H1 (cell line): ENCODE measurements around the gene MYH9. TPM values are rescaled to one million over a fixed set of nuclear protein-coding genes. Genes with fewer than 3 reads are reported as not detected.

Experiments used
- CTCF ChIA-PET: fragments of 300-600 bp; sonication (Branson Sonifier 250); formaldehyde crosslinking; loops from one replicate; lab custom pipeline; 2021; ENCODE audit not compliant: partially characterized antibody; lab: Charles Lee
- POLR2A ChIA-PET: fragments of 300-600 bp; sonication (Branson Sonifier 250); formaldehyde crosslinking; loops from one replicate; lab custom pipeline; 2021; ENCODE audit warnings: inconsistent platforms; ENCODE audit not compliant: partially characterized antibody; lab: Charles Lee
- DNase-seq, 2 experiments: peaks; one replicate each; pipeline versions ENCODE4 v3.0.0 to v3.0.0-alpha.2; 2010 to 2022; ENCODE audit warnings: low spot score in 2 of 2, low read depth in 1 of 2, mixed read lengths in 1 of 2
- FAIRE-seq: peaks from 2 replicates; lab custom pipeline; 2011; peaks lifted over from hg19 to GRCh38; lab: Jason Lieb, UNC
- H2AFZ ChIP-seq: 2 replicates; pipeline ENCODE4 v1.8.1; 2012; ENCODE audit warnings: low read length, inconsistent platforms
- H2AK5ac ChIP-seq: 2 replicates; pipeline ENCODE4 v1.6.1; 2013; ENCODE audit warnings: low read depth, low read length
- H2BK120ac ChIP-seq: replicated peaks from 2 replicates; pipeline ENCODE3; 2013; ENCODE audit warnings: low read depth, low read length, inconsistent platforms
- H2BK12ac ChIP-seq: 2 replicates; pipeline ENCODE4 v1.6.1; 2013; ENCODE audit warnings: low read depth, low read length
- H2BK15ac ChIP-seq: 2 replicates; pipeline ENCODE4 v1.6.1; 2013; ENCODE audit warnings: low read length
- H2BK20ac ChIP-seq: 2 replicates; pipeline ENCODE4 v1.6.1; 2013; ENCODE audit warnings: low read length
- H2BK5ac ChIP-seq: 2 replicates; pipeline ENCODE4 v1.6.1; 2013; ENCODE audit warnings: low read depth, low read length
- H3K14ac ChIP-seq: 2 replicates; pipeline ENCODE4 v1.6.1; 2013; ENCODE audit warnings: inconsistent platforms; ENCODE audit not compliant: insufficient read length
- H3K18ac ChIP-seq: 2 replicates; pipeline ENCODE4 v1.6.1; 2013; ENCODE audit warnings: low read length; ENCODE audit errors: extremely low read depth
- H3K23ac ChIP-seq: 2 replicates; pipeline ENCODE4 v1.6.1; 2013; ENCODE audit warnings: inconsistent platforms; ENCODE audit not compliant: insufficient read length
- H3K23me2 ChIP-seq: 2 replicates; pipeline ENCODE4 v1.6.1; 2013; ENCODE audit warnings: low read depth, low read length
- H3K27ac ChIP-seq: 2 replicates; pipeline ENCODE4 v1.6.1; 2011; ENCODE audit warnings: low read depth, low read length, inconsistent platforms
- H3K27me3 ChIP-seq, 4 experiments: replicated peaks in 1 of 4; 1 replicate in 1 of 4; 2 replicates in 3 of 4; pipeline versions ENCODE4 v1.6.1 to v1.8.1; 2011 to 2013; ENCODE audit warnings: low read length in 3 of 4, mild to moderate bottlenecking in 3 of 4, inconsistent platforms in 2 of 4, mixed read lengths in 2 of 4, moderate library complexity in 1 of 4; ENCODE audit not compliant: control insufficient read depth in 3 of 4, insufficient read depth in 3 of 4; ENCODE audit errors: extremely low read depth in 1 of 4
- H3K36me3 ChIP-seq, 4 experiments: 2 replicates each; pipeline versions ENCODE4 v1.6.1 to v1.8.1; 2011 to 2013; ENCODE audit warnings: mild to moderate bottlenecking in 4 of 4, low read length in 3 of 4, moderate library complexity in 2 of 4, control low read depth in 1 of 4, inconsistent platforms in 1 of 4; ENCODE audit not compliant: insufficient read depth in 4 of 4, control insufficient read depth in 2 of 4
- H3K4ac ChIP-seq: replicated peaks from 2 replicates; pipeline ENCODE3; 2013; ENCODE audit warnings: low read length, low read depth, mixed read lengths, inconsistent platforms; ENCODE audit not compliant: insufficient read length
- H3K4me1 ChIP-seq, 4 experiments: replicated peaks in 1 of 4; 1 replicate in 1 of 4; 2 replicates in 3 of 4; pipeline versions ENCODE4 v1.6.1 to v1.8.1; 2011 to 2013; ENCODE audit warnings: low read length in 3 of 4, inconsistent platforms in 2 of 4, mixed read lengths in 1 of 4; ENCODE audit not compliant: insufficient read depth in 4 of 4, control insufficient read depth in 3 of 4
- H3K4me2 ChIP-seq, 2 experiments: 2 replicates each; pipeline versions ENCODE4 v1.6.1 to v1.8.1; 2011 to 2013; ENCODE audit warnings: low read depth in 2 of 2, low read length in 2 of 2, control low read depth in 1 of 2, inconsistent platforms in 1 of 2, mild to moderate bottlenecking in 1 of 2; ENCODE audit not compliant: insufficient read depth in 1 of 2
- H3K4me3 ChIP-seq, 4 experiments: fragments of 200-600, 300-600 bp in 1 of 4; sonication (generic), shearing (Covaris generic), sonication (Bioruptor Twin) in 1 of 4; 2 replicates each; pipeline versions ENCODE4 v1.5.1 to v1.8.1; 2011 to 2016; ENCODE audit warnings: low read length in 4 of 4, low read depth in 3 of 4, control low read depth in 2 of 4, inconsistent platforms in 2 of 4, mild to moderate bottlenecking in 2 of 4, mixed read lengths in 1 of 4, moderate library complexity in 1 of 4; ENCODE audit not compliant: insufficient read depth in 2 of 4; ENCODE audit errors: extremely low read depth in 1 of 4
- H3K56ac ChIP-seq: replicated peaks from 2 replicates; pipeline ENCODE3; 2013; ENCODE audit warnings: low read depth, mild to moderate bottlenecking, mixed read lengths, low read length, inconsistent platforms; ENCODE audit not compliant: insufficient read length
- H3K79me1 ChIP-seq: 2 replicates; pipeline ENCODE4 v1.6.1; 2013; ENCODE audit warnings: low read depth, low read length, control low read depth
- H3K79me2 ChIP-seq, 2 experiments: 2 replicates each; pipeline versions ENCODE4 v1.6.1 to v1.8.1; 2012 to 2013; ENCODE audit warnings: low read length in 2 of 2, mild to moderate bottlenecking in 2 of 2, inconsistent platforms in 1 of 2; ENCODE audit not compliant: insufficient read depth in 2 of 2, control insufficient read depth in 1 of 2
- H3K9ac ChIP-seq, 4 experiments: replicated peaks in 1 of 4; 1 replicate in 1 of 4; 2 replicates in 3 of 4; pipeline versions ENCODE4 v1.6.1 to v1.8.1; 2011 to 2013; ENCODE audit warnings: low read depth in 3 of 4, low read length in 3 of 4, control low read depth in 2 of 4, mild to moderate bottlenecking in 2 of 4, moderate library complexity in 2 of 4, inconsistent platforms in 1 of 4; ENCODE audit errors: extremely low read depth in 1 of 4
- H3K9me3 ChIP-seq, 2 experiments: 2 replicates each; pipeline versions ENCODE4 v1.6.1 to v1.8.1; 2012 to 2013; ENCODE audit warnings: mild to moderate bottlenecking in 2 of 2, moderate library complexity in 2 of 2, control low read depth in 1 of 2, inconsistent platforms in 1 of 2, low read depth in 1 of 2, low read length in 1 of 2, mixed read lengths in 1 of 2; ENCODE audit not compliant: insufficient read depth in 2 of 2
- H4K20me1 ChIP-seq, 2 experiments: replicated peaks in 1 of 2; 2 replicates each; pipeline versions ENCODE3 to v1.8.1; 2011 to 2013; ENCODE audit warnings: inconsistent platforms in 2 of 2, low read length in 2 of 2, mild to moderate bottlenecking in 1 of 2; ENCODE audit not compliant: insufficient read depth in 2 of 2, control insufficient read depth in 1 of 2
- H4K5ac ChIP-seq: 2 replicates; pipeline ENCODE4 v1.6.1; 2013; ENCODE audit warnings: low read length, low read depth, mixed read lengths, inconsistent platforms; ENCODE audit not compliant: insufficient read length
- H4K8ac ChIP-seq: 2 replicates; pipeline ENCODE4 v1.8.0; 2013; ENCODE audit warnings: mild to moderate bottlenecking, moderate library complexity, low read length, inconsistent platforms; ENCODE audit not compliant: insufficient read depth; ENCODE audit errors: extremely low read depth
- H4K91ac ChIP-seq: replicated peaks from 2 replicates; pipeline ENCODE3; 2013; ENCODE audit warnings: low read length, mixed read lengths, inconsistent platforms; ENCODE audit not compliant: insufficient read length
- BACH1 ChIP-seq: IDR thresholded peaks from 2 replicates; pipeline ENCODE4 v1.6.1; 2012; ENCODE audit warnings: low read length, improper control_type of control experiment
- BRCA1 ChIP-seq: IDR thresholded peaks from 2 replicates; pipeline ENCODE4 v1.6.1; 2012; ENCODE audit warnings: low read depth, low read length, improper control_type of control experiment
- CHD1 ChIP-seq: IDR thresholded peaks from 2 replicates; pipeline ENCODE4 v1.6.1; 2012; ENCODE audit warnings: low read depth, low read length, improper control_type of control experiment
- CTBP2 ChIP-seq: IDR thresholded peaks from 2 replicates; pipeline ENCODE4 v1.7.0; 2011; ENCODE audit warnings: borderline replicate concordance, mild to moderate bottlenecking, moderate library complexity, mixed read lengths, low read length; ENCODE audit not compliant: insufficient read depth, insufficient read length
- KDM4A ChIP-seq: IDR thresholded peaks from one replicate; pipeline ENCODE4 v1.7.1; 2012; ENCODE audit warnings: low read depth, mild to moderate bottlenecking, moderate library complexity, low read length, inconsistent platforms; ENCODE audit not compliant: severe bottlenecking
- NANOG ChIP-seq: IDR thresholded peaks from 2 replicates; pipeline ENCODE4 v1.6.1; 2011; ENCODE audit warnings: low read length, low read depth, mild to moderate bottlenecking, inconsistent platforms; ENCODE audit not compliant: insufficient read depth, poor library complexity, severe bottlenecking
- RBBP5 ChIP-seq: IDR thresholded peaks from 2 replicates; pipeline ENCODE4 v1.7.1; 2012; ENCODE audit warnings: low read depth, mild to moderate bottlenecking, inconsistent platforms, low read length, moderate library complexity, borderline replicate concordance
- RFX5 ChIP-seq: IDR thresholded peaks from 2 replicates; pipeline ENCODE4 v1.6.1; 2011; ENCODE audit warnings: low read depth, low read length, improper control_type of control experiment, borderline replicate concordance
- RNF2 ChIP-seq: fragments of 200-900, 300-1000 bp; sonication (generic); IDR thresholded peaks from 2 replicates; pipeline ENCODE4 v1.7.1; 2016; ENCODE audit warnings: borderline replicate concordance, low read depth, mild to moderate bottlenecking, antibody characterized with exemption, low read length; ENCODE audit not compliant: poor library complexity, severe bottlenecking; ENCODE audit errors: missing control alignments
- TBP ChIP-seq: IDR thresholded peaks from 2 replicates; pipeline ENCODE4 v1.6.1; 2011; ENCODE audit warnings: low read depth, low read length, improper control_type of control experiment
- TEAD4 ChIP-seq: IDR thresholded peaks from 2 replicates; pipeline ENCODE4 v1.6.1; 2012; ENCODE audit warnings: low read depth, low read length, inconsistent platforms, mixed read lengths
- WGBS, 2 experiments: shearing (Covaris generic) in 1 of 2; methylation state at CpG; one replicate each; pipeline versions ENCODE4 v1.1.6 to v1.1.7; 2013 to 2015; ENCODE audit warnings: low lambda C conversion rate in 2 of 2, mixed read lengths in 2 of 2, inconsistent platforms in 1 of 2, low coverage in 1 of 2, missing lambda C conversion rate in 1 of 2; ENCODE audit not compliant: insufficient replicate concordance in 2 of 2, insufficient coverage in 1 of 2, insufficient read length in 1 of 2; ENCODE audit errors: extremely low coverage in 1 of 2, missing lambda C conversion rate in 1 of 2; 5-methylcytosine and 5-hydroxymethylcytosine counted together
- polyA plus RNA-seq, 7 experiments: library from polyadenylated mRNA; depleted of rRNA in 3 of 7; stranded (reverse) in 5 of 7; unstranded in 2 of 7; fragments of >200 nt in 5 of 7; fragments of 200-250 nt in 2 of 7; gene quantifications; 1 replicate in 5 of 7; 2 replicates in 1 of 7; 4 replicates in 1 of 7; pipeline versions ENCODE4 v1.2.1 to v1.2.3, GENCODE V29; 2011 to 2013; ENCODE audit warnings: missing spikeins in 2 of 7, mixed read lengths in 2 of 7
- total RNA-seq: library from RNA; stranded (reverse); fragmentation: NEBNext Ultra II Directional; extraction: Animal tissue kit (Norgen Biotek cat#: 25700); gene quantifications from 2 replicates; pipeline ENCODE4 v1.2.1, GENCODE V29; 2021
- TF ChIP-seq, protein P1 (sequence below): IDR thresholded peaks from 2 replicates; pipeline ENCODE4 v1.6.1; 2011; ENCODE audit warnings: low read depth, mild to moderate bottlenecking, low read length; ENCODE audit not compliant: insufficient read depth

The MYH9 gene
- total and polyA plus RNA-seq, 2 of the 8 experiments (the other 6 are each of a cell fraction or from before 2014, with no cell fraction given) = 24.9 to 322 TPM

DNA sequence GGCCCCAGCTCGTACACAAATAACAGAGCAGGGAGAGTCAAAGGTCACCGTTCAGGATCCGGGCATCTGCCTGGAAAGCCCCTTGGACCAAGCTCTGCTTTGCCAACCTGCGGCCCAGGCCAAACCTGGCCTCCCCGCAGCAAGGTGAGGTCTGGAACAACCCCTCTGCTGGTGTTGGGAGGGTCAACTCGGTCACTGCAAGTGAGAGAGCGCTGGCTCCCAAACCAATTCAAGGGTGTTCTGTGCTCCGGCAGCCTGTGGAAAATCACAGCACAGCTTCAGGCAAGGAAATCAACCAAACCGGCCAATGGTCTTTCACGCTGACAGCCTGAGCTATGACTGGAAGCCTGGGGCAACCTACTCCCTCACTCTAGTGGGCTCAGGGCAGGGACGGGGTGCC lies 63.4 kb downstream of the MYH9 start:
- no peak overlapping the region for H3K18ac ChIP-seq
- DNase-seq = no peak
- no peak overlapping the region for H2BK20ac ChIP-seq
- H3K56ac ChIP-seq = no peak overlapping the region
- H3K4me2 ChIP-seq = no peak overlapping the region
- H3K9ac ChIP-seq = no peak overlapping the region
- H2BK15ac ChIP-seq = no peak overlapping the region
- 87% methylated on average over 11 of the region's 11 CpGs; no CpG with 5 or more reads in 1 of the 2 experiments for WGBS, 2 experiments
- no peak overlapping the region for H3K4me3 ChIP-seq
- no peak overlapping the region for H4K91ac ChIP-seq
- no peaks in the 10 kb centered on the region for H3K23me2 ChIP-seq
- no peak overlapping the region for H3K14ac ChIP-seq
- no peak overlapping the region for H2BK12ac ChIP-seq
- no peak overlapping the region for H2BK120ac ChIP-seq
- no peaks in the 10 kb centered on the region for H3K27me3 ChIP-seq
- H3K36me3 ChIP-seq = peaks cover 27 to 66% (median 58%) of the 10 kb centered on the region in 4 experiments
- peaks cover 5 to 21% of the 10 kb centered on the region in 2 experiments for H4K20me1 ChIP-seq
- ChIA-PET CTCF (interaction anchor here (0.6 to 6.7 kb wide), 8 partner anchors 9 to 162 kb away, joined by 3 to 37 read pairs (median 6); no protein-coding TSS in a partner anchor), POLR2A (interaction anchor here (0.7 to 2.0 kb wide), 7 partner anchors 8 to 172 kb away, joined by 3 to 5 read pairs (median 3); no protein-coding TSS in a partner anchor)
- H3K9me3 ChIP-seq = no peaks in the 10 kb centered on the region
- no peak overlapping the region for H4K5ac ChIP-seq
- no peak overlapping the region; the same call in 1 of the 2 replicates for H4K8ac ChIP-seq
- FAIRE-seq = no peak
- no peak overlapping the region for H3K27ac ChIP-seq
- no peak overlapping the region for H2AK5ac ChIP-seq
- no peak overlapping the region for H3K4ac ChIP-seq
- H3K79me2 ChIP-seq = peaks cover 0 to 31% of the 10 kb centered on the region in 2 experiments; a peak in 2 of 4 replicates
- H3K23ac ChIP-seq = no peak overlapping the region
- H2BK5ac ChIP-seq = peak overlapping the region; percentile 84; the same call in 1 of the 2 replicates
- H2AFZ ChIP-seq = no peak overlapping the region
- H3K79me1 ChIP-seq = peaks cover 12% of the 10 kb centered on the region
- peaks cover 0 to 11% (median 9%) of the 10 kb centered on the region in 4 experiments; a peak in 6 of 7 replicates for H3K4me1 ChIP-seq
- no peak for TF ChIP-seq KDM4A
- no peak for TF ChIP-seq NANOG
- TF ChIP-seq RBBP5 = no peak
- TF ChIP-seq TEAD4 = no peak
- no peak for TF ChIP-seq RNF2
- TF ChIP-seq RFX5 = no peak
- TF ChIP-seq CHD1 = no peak
- no peak for TF ChIP-seq CTBP2
- TF ChIP-seq, protein P1, sequence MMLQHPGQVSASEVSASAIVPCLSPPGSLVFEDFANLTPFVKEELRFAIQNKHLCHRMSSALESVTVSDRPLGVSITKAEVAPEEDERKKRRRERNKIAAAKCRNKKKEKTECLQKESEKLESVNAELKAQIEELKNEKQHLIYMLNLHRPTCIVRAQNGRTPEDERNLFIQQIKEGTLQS = no peak
- TF ChIP-seq BRCA1 = no peak
- TF ChIP-seq TBP = no peak
- no peak for TF ChIP-seq BACH1
